Measurements from ENCODE around the gene GNB5.

GNB5 gene

DNA sequence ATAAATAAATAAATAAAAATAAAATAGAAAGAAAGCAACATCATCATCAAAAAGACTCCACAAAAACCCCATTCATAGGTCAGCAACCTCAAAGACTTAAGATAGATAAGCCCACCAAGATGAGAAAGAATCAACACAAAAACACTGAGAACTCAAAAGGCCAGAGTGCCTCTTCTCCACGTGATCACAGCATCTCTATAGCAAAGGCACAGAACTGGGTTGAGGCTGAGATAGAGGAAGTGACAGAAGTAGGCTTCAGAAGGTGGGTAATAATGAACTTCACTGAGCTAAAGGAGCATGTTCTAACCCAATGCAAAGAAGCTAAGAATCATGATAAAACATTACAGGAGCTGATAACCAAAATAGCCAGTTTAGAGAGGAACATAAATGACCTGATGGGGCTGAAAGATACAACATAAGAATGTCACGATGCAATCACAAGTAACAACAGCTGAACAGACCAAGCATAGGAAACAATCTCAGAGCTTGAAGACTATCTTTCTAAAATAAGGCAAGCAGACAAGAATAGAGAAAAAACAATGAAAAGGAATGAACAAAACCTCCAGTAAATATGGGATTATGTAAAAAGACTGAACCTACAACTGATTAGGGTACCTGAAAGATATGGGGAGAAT is 26.4 kb downstream of the GNB5 start:
- DNase-seq: no peak

DNA sequence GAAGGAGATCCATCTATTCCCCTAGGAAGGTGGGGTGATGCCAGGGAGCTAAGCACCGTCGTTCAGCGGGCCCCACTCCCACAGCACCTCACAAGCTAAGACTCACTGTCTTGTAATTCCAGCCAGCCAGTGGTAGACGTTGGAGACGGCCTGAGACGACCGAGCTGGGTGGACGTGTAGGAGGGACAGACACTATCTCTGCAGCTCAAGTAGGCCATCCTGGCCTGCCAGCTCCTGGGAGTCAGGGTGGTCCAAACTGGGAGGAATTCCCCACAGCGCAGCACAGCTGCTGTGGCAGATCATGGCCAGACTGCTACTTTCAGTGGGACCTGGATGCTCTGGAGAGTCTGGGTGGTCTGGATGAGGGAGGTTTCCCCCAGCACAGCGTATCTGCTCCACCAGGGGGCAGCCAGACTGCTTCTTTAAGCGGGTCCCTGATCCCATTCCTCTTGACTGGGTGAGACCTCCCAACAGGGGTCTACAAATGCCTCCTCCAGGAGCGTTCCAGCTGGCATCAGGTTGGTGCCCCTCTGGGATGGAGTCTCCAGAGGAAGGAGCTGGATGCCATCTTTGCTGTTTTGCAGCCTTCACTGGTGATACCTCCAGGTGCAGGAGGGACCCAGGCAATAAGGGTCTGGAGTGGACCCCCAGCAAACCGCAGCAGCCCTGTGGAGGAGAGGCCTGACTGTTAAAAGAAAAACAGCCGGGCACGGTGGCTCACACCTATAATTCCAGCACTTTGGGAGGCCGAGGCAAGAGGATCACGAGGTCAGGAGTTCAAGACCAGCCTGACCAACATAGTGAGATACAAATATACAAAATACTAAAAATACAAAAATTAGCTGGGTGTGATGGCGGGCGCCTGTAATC is 27.6 kb downstream of the GNB5 start:
- DNase-seq: no peak

DNA sequence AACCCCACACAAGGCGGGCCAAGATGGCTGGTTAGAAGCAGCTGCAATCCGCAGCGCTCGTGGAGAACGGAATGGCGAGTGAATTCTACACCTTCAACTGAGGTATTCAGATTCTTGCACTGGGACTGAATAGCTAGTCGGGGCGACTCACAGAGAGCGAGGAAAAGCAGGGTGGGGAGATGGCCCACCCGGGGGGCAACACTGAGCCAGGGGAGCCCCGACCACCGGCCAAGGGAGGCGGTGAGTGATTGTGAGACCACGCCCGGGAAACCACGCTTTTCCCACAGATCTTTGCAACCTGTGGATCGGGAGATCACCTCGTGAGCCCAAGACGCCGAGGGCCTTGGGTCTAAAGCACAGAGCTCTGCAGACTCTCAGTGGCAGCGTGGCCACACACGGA is 28.3 kb downstream of the GNB5 start:
- DNase-seq: no peak

DNA sequence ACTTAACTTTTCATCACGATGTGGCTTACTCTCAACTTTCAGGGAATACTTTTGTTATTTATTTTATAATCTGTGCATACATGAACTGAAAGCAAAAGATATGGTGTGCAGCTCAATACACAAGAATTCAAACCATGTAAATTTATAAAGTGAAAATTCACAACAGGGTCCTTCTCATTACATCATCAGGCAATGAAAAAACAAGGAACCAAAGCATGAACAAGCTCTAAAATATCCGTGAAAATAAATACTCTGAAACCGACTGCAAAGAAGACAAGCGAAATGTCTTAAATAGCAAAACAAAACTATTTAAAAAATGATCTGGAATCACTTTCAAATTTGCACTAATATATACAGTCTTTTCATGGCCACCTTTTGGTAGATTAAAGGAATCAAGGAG is 28.9 kb downstream of the GNB5 start:
- no peak for DNase-seq

DNA sequence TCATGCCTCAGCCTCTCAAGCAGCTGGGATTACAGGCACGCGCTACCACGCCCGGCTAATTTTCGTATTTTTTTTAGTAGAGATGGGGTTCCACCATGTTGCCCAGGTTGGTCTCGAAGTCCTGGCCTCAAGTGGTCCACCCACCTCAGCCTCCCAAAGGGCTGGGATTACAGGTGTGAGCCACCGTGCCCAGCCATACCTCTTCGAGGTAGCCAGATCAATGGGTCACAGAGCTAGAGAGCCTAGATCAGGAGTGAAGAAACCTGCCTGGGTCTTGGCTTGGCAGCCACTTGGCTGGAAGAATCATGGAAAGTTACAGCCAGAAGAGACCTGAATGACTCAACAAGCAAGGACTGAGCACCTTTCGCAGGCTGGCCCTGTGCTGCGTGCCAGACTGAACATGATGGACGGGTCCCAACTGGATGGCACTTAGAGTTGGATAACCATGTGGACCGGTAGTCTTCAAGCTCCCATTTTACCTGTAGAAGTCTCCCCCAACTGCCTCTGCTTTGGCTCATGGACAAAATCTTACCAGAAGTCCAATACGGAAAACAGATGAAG is 29.7 kb downstream of the GNB5 start:
- no peak for DNase-seq

DNA sequence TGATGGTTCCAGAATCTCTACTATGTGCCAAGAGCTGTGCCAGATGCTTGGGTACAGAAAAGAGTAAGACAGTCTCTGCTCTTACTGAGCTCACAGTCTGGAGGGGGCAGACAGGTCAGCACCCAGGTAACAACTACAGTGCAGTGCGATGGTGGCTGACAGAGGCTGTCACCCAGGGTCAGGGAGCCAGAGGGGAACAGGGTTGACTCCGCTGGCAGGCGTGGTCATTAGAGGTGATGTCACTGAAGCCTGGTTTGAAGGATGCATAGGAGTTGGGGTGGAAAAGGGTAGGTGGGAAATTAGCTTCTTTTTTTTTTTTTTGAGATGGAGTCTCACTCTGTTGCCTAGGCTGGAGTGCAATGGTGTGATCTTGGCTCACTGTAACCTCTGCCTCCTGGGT is 31.5 kb downstream of the GNB5 start:
- DNase-seq: no peak

DNA sequence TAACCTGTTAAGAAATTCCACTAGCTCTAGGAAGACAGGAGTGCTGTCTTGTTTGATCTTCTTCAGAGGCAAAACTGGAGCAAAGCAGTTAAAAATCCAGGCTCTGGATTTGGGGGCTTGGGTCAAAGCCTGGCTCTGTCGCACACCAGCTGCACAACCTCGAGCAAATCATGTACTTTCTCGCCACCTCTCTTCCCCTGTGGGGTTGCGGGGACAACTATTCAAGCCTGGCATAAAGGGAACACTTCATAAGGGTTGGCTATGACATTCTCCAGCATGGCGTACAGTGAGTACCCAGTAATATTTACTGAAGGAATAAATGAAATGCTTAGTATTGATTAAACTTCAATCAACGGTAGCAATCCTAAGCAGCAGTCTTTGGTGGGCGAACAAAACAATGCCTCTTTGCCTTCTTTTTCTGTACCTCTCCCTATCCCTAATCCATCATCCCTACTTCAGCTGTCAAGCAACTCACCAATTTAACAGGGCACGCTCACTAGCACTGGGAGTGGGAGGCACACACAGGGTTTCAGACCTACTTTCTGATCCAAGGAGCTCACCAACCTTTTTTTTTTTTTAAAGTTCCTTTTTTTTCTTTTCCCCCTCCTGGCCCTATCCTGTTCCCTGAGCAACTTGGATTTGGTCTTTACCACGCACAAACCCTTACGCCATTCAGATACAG is 33.0 kb downstream of the GNB5 start:
- DNase-seq: no peak

DNA sequence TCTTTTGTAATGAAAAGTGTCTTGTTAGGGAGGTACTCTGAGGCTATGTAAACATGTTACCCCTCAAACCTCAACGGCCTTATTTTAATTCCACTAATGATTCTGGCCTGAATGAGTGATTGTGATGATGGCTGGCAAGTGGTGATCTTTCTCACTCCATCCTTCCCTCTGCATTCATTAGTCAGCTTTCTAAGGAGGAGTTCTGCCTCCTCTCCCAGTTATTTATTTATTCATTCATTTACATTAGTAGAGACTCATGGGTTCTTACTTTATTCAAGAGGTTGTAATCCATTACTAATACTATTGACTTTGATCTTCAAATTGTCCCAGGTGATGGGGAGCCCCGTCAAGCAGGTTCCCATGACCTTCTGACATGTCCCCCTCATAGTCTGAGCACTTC is 35.3 kb downstream of the GNB5 start:
- no peak for DNase-seq

DNA sequence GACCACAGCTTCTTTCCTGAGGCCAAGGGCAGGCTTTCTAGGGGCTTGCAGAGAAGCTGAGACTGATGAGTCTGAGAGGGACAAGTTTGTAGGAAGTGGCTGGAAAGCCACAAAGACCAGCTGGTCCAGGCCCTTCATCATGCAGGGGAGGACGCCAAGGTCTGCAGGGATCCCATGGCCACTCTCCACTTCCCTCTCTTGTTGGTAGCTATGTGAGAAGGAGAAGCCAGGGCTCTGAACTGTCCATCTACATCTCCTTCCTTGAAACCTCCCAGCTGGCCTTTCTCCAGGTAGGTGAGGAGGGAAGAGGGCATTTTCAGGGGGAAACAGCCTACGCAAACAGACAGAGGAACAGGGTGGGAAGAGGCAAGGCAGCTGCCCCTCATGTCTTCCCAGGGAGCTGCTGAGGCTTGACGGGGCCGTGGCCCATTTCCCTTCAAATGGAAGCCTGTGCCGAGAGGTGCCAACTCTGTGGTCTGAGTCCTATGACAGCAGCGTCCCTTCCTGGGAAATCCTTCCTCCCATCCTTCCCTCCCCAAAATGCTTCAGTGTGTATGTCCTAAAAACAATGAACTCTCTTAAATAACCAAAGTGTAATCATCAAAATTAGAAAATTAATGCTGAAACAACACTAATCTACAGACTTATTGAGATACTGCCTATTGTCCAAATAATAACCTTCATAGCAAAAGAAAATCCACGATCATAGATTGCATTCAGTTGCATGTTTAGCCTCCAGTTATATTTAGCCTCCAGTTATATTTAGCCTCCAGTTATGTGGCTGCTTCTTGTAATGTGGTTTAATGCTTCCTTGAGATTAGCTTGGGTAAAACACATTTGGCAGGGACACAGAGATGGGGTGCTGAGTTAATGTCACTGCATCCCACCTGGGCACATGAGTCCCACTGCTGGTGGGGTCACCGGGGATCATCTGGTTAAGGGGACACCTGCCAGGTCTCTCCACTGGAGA is 36.0 kb downstream of the GNB5 start:
- no peak for DNase-seq

DNA sequence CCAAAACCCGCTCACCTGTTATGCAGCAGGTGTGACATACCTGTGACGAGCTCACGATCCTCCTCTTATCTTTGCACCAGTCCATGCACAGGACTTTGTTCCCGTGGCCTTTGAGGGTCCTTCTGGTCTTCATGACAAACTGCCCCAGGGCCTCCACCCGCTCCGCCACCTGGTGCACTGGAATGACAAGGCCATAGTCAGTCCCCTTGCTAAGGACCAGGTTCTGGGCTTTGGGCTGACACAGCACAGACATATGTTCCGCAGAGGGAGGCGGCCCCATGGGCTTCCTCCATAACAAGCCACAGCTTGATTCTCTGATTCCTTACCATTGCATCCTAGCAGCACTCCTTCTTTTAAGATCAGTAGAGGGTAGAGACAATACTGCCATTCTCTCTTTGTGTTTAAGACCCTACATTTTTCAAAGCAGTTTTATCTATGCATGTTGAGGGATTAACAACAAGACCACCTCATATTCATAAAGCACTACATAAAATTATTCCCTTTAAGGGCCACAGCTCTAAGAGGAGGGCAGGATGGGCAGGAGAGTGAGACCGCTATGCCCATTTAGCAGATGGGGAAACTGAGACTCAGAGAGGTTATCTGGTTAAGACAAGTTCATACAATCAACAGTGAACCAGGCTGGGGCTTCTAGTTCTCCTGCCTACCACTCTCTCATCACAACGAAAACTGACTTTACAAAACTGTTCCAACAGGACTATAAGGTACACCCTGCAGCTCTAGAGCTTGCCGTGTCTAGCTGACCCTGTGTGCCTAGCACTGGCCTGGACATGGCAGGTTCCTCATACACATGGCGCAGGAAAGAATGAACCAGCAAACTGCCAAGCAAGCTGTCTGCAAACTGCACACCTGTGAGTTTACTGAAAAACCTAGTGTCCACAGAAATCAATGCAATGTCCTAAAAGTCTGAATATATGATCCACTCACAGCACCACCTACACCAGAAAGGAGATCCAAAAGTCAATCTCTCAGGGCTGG is 37.0 kb downstream of the GNB5 start:
- DNase-seq: no peak

DNA sequence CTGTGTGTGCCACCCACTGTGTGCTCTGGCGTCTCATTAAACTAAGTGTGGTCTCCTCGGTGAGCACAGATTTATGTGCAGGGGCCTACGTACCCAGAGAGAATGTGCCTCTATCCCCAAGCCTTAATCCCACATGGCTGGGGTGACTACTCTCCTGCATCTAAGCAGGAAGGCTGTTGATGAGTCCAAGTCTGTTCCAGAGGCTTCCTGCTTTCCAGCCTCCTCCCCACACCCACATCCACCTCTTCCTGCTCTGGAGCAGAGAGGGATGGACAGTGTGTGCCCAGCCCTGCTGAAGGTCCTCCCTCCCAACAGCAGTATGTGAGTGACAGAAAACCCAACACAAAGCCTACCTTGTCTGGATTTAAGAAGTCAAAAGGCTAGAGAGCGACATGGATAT is 39.8 kb downstream of the GNB5 start:
- no peak for DNase-seq

DNA sequence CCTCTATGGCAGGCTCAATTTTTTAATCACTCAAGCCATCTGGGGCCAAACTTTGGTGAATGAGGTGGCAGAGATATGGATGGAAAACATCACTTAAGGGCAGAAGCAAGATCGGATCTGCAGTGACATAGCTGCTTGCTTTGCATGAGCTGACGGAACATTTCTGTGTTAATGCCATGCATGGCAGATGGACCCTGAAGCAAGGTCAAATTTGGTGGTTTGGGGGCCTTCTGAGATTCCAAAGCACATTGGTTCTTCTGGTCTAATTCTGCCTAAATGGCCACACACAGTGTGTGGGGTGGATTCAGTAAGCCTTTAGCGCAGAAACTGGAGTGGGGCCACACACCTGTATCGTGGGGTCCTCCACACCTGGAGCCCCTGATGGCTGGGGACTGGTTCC is 40.3 kb downstream of the GNB5 start:
- no peak for DNase-seq

DNA sequence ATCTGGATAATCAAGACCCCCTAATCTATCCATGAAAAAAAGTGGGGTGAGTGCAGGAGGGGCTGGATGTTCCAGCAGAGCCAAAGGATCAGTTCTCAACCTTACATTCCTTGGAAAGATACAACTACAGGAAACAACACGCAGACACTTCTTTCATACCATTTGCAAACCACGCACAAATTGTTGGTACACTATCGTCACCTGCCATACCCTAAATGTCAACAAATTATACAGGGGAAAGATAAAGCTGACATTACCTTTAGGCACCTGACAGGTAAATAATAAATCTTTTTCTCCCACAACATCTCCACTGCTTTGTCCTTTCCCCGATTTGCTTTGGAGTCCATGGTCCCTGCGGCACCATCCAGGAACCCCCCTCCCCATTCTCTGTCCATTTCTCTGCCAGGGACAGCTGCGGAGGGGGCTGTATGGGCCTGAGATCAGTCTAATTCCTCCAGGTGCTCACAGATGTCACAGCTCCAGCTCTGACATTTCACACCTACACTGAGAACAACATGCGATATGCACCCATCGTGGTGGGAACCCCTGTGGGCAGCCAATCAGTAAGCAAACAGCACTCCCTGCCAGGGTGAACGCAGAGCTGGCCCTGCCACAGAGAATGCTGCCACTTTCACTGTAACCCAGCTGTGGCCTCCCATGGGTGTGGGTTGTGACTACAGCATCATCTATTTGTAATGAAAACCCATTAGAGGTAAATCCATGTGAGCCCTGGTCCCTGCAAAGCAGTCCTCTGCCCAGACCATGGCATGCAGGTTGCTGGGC is 41.0 kb downstream of the GNB5 start:
- no peak for DNase-seq

DNA sequence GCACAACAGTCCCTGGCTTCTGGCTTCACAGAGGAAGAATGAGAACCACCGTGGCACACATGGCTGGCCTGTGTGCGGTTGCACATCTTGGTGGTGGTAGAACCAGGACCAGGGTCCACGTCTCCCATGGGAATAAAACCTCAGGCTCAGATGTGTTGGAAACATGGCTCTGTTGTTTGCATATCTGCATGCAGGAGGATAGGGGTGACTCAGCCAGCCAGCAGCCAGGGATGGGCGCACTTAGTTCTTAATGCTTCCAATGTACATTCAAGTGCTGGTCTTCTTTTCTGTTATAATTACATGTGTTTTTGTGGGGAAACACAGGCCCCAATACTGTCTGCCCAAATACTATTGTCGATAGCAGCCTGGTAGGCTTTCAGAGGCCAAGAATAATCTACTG is 42.8 kb downstream of the GNB5 start:
- DNase-seq: no peak

DNA sequence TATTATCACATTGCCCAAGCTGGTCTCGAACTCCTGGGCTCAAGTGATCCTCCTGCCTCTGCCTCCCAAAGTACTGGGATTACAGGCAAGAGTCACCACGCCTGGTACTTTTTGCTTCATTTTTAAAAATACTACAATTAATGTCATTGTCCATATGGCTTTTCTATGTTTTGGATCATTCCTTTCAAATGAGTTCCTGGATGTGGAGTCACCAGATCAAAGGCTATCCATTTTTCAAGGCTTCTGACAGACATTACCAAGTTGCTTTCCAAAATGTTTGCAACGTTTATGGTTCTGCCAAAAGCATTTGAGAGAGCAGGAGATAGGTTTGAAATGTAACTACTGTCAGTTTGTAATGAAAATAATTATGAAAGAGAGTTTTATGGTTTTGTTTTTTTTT is 44.4 kb downstream of the GNB5 start:
- no peak for DNase-seq

DNA sequence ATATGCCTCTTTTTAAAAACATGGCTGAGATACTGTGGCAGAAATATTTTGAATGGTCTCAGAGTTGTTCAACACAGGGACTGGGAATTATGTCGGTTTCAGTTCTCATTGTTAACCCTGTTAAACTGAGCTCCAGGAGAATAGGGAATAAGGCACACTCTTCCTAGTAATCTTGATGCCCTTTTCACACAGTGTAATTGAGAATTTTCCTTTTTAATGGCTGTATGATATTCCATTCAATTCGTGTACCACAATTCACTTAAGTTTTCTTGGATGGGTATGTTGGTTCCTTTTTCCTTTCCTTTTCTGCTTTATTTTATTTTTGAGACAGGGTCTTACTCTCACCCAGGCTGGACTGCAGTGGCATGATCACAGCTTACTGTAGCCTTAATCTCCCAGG is 44.9 kb downstream of the GNB5 start:
- DNase-seq: no peak

DNA sequence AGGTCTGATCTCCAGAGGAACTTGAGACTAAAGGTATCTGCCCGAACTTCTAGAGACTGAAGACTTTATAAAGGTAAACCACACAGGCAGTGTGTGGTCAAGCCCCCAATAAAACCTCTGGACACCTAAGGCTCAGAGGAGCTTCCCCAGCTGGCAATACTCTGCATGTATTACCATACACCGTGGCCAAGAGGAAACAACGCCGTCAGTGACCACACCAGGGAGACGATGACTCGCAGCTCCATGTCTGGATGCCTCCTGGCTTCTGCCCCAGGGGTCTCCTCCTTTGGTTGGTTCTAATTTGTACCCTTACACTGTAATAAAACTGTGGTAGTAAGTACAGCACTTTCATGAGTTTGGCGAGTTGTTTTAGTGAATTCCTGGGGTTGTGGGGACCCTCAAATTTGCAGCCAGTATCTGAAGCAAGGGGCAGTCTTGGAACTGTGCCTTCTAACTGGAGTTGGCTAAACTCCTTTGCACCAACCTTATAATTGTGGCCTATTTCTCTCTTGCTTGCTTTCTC is 46.5 kb downstream of the GNB5 start:
- DNase-seq: no peak

DNA sequence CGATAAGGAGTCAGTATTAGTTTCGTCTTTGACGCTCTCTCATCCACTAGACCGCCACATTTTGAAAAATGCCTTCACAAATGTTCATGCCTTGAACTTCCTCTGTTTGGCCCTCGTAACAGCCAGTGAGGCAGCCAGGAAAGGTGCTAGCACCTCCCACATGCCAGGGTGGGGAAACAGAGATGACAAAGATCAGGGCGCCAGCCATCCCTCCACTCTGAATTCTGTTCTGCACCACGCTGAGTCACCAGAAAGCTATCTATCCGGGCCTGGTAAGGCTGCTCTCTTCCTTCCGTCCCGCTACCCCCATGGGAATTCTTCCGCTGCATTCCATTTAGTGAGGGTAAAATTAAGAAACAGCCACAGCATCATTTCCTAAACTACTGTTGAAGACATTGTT is 47.3 kb downstream of the GNB5 start:
- DNase-seq: no peak

DNA sequence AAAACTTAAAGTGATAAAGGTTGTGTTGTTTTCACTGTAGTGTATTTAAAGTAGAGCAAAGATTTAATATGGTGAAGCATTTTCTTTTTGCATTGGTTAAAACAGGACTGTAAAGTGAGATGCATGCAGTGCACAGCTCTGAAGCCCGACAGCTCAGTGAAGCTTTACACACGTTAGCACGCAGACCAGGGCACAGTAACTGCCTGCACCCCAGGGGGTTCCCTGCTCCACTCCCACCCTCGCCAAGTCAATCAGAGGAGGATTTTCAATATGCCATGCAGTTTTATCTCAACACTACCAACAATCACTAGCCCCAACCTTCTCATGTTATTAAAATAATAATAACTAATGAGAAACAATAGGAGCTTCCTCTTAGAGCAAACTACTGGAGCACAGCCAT is 50.5 kb downstream of the GNB5 start:
- no peak for DNase-seq

Data from effector CD4-positive, alpha-beta T cell (primary cell).